CD4-positive, alpha-beta T cell treated with Interleukin-15 for 4 hours (primary cell): ENCODE results near the gene HSPBP1.
A peak's percentile ranks its signal among the peaks of the same experiment; 100 is the strongest.
"Not testable (repeated sequence)": the region's sequence is repeated elsewhere in the genome, so short reads cannot be mapped to it uniquely, and the experiment has no call there.

ENCODE experiments used
- DNase-seq: peaks from one replicate; pipeline ENCODE4 v3.0.0-alpha.2; 2020; ENCODE audit warnings: low spot score

HSPBP1 gene

GRCh38 chr19:55279770-55280643, at the start of gene HSPBP1:
Gene HSPBP1, minus strand, starts transcription at chr19:55280110. Its CDS starts 502 bp downstream, at chr19:55279608.
- DNase-seq: peak; percentile 96

- not testable (repeated sequence) for DNase-seq
Measured at GRCh38 chr19:55328774-55329318, 48.9 kb upstream of the HSPBP1 start.

GRCh38 chr19:55325172-55325571, 45.3 kb upstream of the HSPBP1 start, which contains the start of gene TMEM150B:
Gene TMEM150B, minus strand, starts transcription at chr19:55325341. Its CDS starts 4,305 bp downstream, at chr19:55321036.
- no peak for DNase-seq

- no peak for DNase-seq
Measured at GRCh38 chr19:55324662-55325061, 44.8 kb upstream of the HSPBP1 start.

GRCh38 chr19:55322204-55322885, 42.4 kb upstream of the HSPBP1 start:
- no peak for DNase-seq

GRCh38 chr19:55321466-55322137, 41.7 kb upstream of the HSPBP1 start:
- DNase-seq: no peak

GRCh38 chr19:55320844-55321419, 41.0 kb upstream of the HSPBP1 start:
- no peak for DNase-seq

GRCh38 chr19:55319785-55320184, 39.9 kb upstream of the HSPBP1 start:
- DNase-seq: no peak

GRCh38 chr19:55316646-55317045, 36.7 kb upstream of the HSPBP1 start:
- no peak for DNase-seq

- DNase-seq: no peak
Measured at GRCh38 chr19:55315956-55316525, 36.1 kb upstream of the HSPBP1 start.

- no peak for DNase-seq
Measured at GRCh38 chr19:55314396-55314795, 34.5 kb upstream of the HSPBP1 start.

- no peak for DNase-seq
Measured at GRCh38 chr19:55312621-55313512, 33.0 kb upstream of the HSPBP1 start.

GRCh38 chr19:55311797-55312196, 31.9 kb upstream of the HSPBP1 start:
- no peak for DNase-seq

GRCh38 chr19:55311397-55311796, 31.5 kb upstream of the HSPBP1 start:
- DNase-seq: no peak

GRCh38 chr19:55310498-55310897, 30.6 kb upstream of the HSPBP1 start:
- no peak for DNase-seq

- no peak for DNase-seq
Measured at GRCh38 chr19:55309448-55309847, 29.5 kb upstream of the HSPBP1 start.

- DNase-seq: no peak
Measured at GRCh38 chr19:55308281-55308680, 28.4 kb upstream of the HSPBP1 start.

GRCh38 chr19:55306712-55307111, 26.8 kb upstream of the HSPBP1 start:
- DNase-seq: no peak

GRCh38 chr19:55305983-55306562, 26.2 kb upstream of the HSPBP1 start:
- DNase-seq: no peak

- peak; percentile 50 for DNase-seq
Measured at GRCh38 chr19:55305491-55305890, 25.6 kb upstream of the HSPBP1 start.
